Stimulated activated naive CD8-positive, alpha-beta T cell treated with anti-CD3 and anti-CD28 coated beads, Interleukin-15, Interleukin-2, amounts not matched to agents 100 U/mL and 50 U/mL, for 24 hours (primary cell): Measurements from ENCODE around the gene SFMBT1.

Experiments used
- ATAC-seq: fragments of 150-1000 bp; cut with Tn5 transposase; one replicate; pipeline ENCODE4 v1.10.0; 2021
- DNase-seq: peaks from one replicate; pipeline ENCODE4 v3.0.0; 2021

SFMBT1 gene

GRCh38 chr3:52923963-52924362 is 121.9 kb downstream of the SFMBT1 start:
- no peak for ATAC-seq
- no peak for DNase-seq

GRCh38 chr3:52920841-52921240 is 125.0 kb downstream of the SFMBT1 start:
- no peak for ATAC-seq
- no peak for DNase-seq

GRCh38 chr3:52917044-52917443 is 128.8 kb downstream of the SFMBT1 start:
- ATAC-seq (no peak), DNase-seq (no peak)

- ATAC-seq (no peak), DNase-seq (no peak)
Observed at GRCh38 chr3:52915294-52915693, 130.6 kb downstream of the SFMBT1 start.

- DNase-seq = no peak
- no peak for ATAC-seq
Observed at GRCh38 chr3:52912885-52913731, 132.8 kb downstream of the SFMBT1 start.

GRCh38 chr3:52910823-52911222 is 135.1 kb downstream of the SFMBT1 start:
- DNase-seq (no peak), ATAC-seq (no peak)

GRCh38 chr3:52907497-52907896 is 138.4 kb downstream of the SFMBT1 start:
- DNase-seq = no peak
- ATAC-seq = no peak

GRCh38 chr3:52904552-52904951 is 141.3 kb downstream of the SFMBT1 start:
- DNase-seq = no peak

GRCh38 chr3:52904000-52904399 is 141.9 kb downstream of the SFMBT1 start:
- DNase-seq (no peak), ATAC-seq (no peak)

More at GRCh38 chr3:52904552-52904951, 141.3 kb downstream of the SFMBT1 start:
- no peak for ATAC-seq

GRCh38 chr3:52897130-52898122 is 148.4 kb downstream of the SFMBT1 start, which contains the start of gene STIMATE:
Gene STIMATE (minus strand): TSS chr3:52897548. CDS start chr3:52897450, 98 bp downstream.
- ATAC-seq = peak; percentile 95
- DNase-seq = peak; percentile 86

- DNase-seq = no peak
- no peak for ATAC-seq
Observed at GRCh38 chr3:52896613-52897012, 149.3 kb downstream of the SFMBT1 start.

- no peak for ATAC-seq
- no peak for DNase-seq
Observed at GRCh38 chr3:52896151-52896550, 149.7 kb downstream of the SFMBT1 start.

- ATAC-seq (peak; percentile 21), DNase-seq (peak; percentile 20)
Observed at GRCh38 chr3:52895418-52895817, 150.5 kb downstream of the SFMBT1 start.

GRCh38 chr3:52894756-52895155 is 151.1 kb downstream of the SFMBT1 start:
- no peak for ATAC-seq

GRCh38 chr3:52893723-52894122 is 152.2 kb downstream of the SFMBT1 start:
- no peak for ATAC-seq
- peak; percentile 23 for DNase-seq

More at GRCh38 chr3:52894756-52895155, 151.1 kb downstream of the SFMBT1 start:
- no peak for DNase-seq

GRCh38 chr3:52892625-52893311 is 153.1 kb downstream of the SFMBT1 start:
- DNase-seq = peak; percentile 7
- peak; percentile 5 for ATAC-seq

- DNase-seq = no peak
- no peak for ATAC-seq
Observed at GRCh38 chr3:52892290-52892624, 153.6 kb downstream of the SFMBT1 start.

GRCh38 chr3:52891615-52892081 is 154.2 kb downstream of the SFMBT1 start:
- ATAC-seq = no peak
- DNase-seq = peak; percentile 5

- DNase-seq (peak; percentile 65), ATAC-seq (peak; percentile 84)
Observed at GRCh38 chr3:52891164-52891563, 154.7 kb downstream of the SFMBT1 start.

GRCh38 chr3:52890735-52891134 is 155.1 kb downstream of the SFMBT1 start:
- peak; percentile 60 for DNase-seq
- ATAC-seq = peak; percentile 67

- DNase-seq (no peak), ATAC-seq (no peak)
Observed at GRCh38 chr3:52889901-52890300, 156.0 kb downstream of the SFMBT1 start.

- no peak for ATAC-seq
- no peak for DNase-seq
Observed at GRCh38 chr3:52887166-52887565, 158.7 kb downstream of the SFMBT1 start.
